Measurements from ENCODE around the gene E2F7.

E2F7 gene

GRCh38 chr12:77010691-77011548 lies 54.4 kb downstream of the E2F7 start:
- peak; percentile 90 for DNase-seq

- DNase-seq: no peak
Measured at GRCh38 chr12:77007476-77007875, 57.9 kb downstream of the E2F7 start.

GRCh38 chr12:77005611-77006098 lies 59.7 kb downstream of the E2F7 start:
- no peak for DNase-seq

GRCh38 chr12:77003914-77004313 lies 61.5 kb downstream of the E2F7 start:
- no peak for DNase-seq

- no peak for DNase-seq
Measured at GRCh38 chr12:77003246-77003645, 62.1 kb downstream of the E2F7 start.

GRCh38 chr12:77002382-77002781 lies 63.0 kb downstream of the E2F7 start:
- no peak for DNase-seq

- no peak for DNase-seq
Measured at GRCh38 chr12:77001276-77001675, 64.1 kb downstream of the E2F7 start.

- no peak for DNase-seq
Measured at GRCh38 chr12:76998908-76999556, 66.3 kb downstream of the E2F7 start.

GRCh38 chr12:76998386-76998785 lies 67.0 kb downstream of the E2F7 start:
- DNase-seq: no peak

GRCh38 chr12:76997011-76997780 lies 68.2 kb downstream of the E2F7 start:
- no peak for DNase-seq

GRCh38 chr12:76990716-76991115 lies 74.7 kb downstream of the E2F7 start:
- no peak for DNase-seq

GRCh38 chr12:76984566-76984965 lies 80.8 kb downstream of the E2F7 start:
- DNase-seq: no peak

GRCh38 chr12:76983420-76983819 lies 81.9 kb downstream of the E2F7 start:
- no peak for DNase-seq

- no peak for DNase-seq
Measured at GRCh38 chr12:76980196-76980595, 85.2 kb downstream of the E2F7 start.

GRCh38 chr12:76976777-76977382 lies 88.5 kb downstream of the E2F7 start:
- DNase-seq: no peak
